GM18870 (cell line): ENCODE measurements around the gene PDXDC1.
"Not testable (repeated sequence)": the region's sequence is repeated elsewhere in the genome, so short reads cannot be mapped to it uniquely, and the experiment has no call there.

ENCODE experiments used
- ATAC-seq: cut with Tn5 transposase; IDR thresholded peaks from one replicate; pipeline ENCODE4 v1.9.1; 2021; ENCODE audit warnings: moderate library complexity; ENCODE audit not compliant: unreplicated experiment

The PDXDC1 gene

DNA sequence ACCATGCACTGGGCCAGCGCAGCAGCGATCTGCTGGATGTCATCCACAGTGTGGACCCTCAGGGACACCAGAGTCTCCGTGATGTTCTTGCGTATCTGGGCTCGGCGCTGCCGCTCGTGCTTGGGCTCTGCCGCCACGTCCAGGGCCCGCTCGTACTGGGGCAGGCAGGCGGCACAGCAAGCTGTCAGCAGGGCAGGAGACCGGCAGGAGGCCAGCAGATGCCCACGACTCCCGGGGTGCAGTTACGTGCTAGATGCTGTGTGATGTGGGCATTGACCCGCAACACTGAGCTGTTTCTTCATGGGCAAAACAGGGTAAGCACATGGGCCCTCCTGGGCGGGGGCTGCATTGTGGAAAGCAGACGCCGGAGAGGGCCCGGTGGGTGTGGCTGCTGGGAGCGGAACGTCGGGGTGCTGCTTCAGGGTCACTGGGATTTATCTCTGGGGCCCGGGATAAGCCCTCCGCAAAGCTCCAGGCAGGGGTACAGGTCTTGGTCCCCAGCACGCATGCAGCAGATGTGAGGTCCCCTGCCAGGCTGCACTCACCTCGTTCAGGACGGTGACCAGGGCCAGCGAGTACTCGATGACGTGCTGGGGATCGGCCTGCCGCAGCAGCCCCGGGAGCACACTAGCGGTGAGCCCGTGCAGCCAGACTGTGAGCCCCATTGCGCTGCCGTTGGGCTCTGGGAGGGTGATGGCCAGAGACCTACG lies 158.0 kb downstream of the PDXDC1 start:
- ATAC-seq = not testable (repeated sequence)

GRCh38 chr16:15133554-15133953 lies 158.7 kb downstream of the PDXDC1 start:
- ATAC-seq = not testable (repeated sequence)

DNA sequence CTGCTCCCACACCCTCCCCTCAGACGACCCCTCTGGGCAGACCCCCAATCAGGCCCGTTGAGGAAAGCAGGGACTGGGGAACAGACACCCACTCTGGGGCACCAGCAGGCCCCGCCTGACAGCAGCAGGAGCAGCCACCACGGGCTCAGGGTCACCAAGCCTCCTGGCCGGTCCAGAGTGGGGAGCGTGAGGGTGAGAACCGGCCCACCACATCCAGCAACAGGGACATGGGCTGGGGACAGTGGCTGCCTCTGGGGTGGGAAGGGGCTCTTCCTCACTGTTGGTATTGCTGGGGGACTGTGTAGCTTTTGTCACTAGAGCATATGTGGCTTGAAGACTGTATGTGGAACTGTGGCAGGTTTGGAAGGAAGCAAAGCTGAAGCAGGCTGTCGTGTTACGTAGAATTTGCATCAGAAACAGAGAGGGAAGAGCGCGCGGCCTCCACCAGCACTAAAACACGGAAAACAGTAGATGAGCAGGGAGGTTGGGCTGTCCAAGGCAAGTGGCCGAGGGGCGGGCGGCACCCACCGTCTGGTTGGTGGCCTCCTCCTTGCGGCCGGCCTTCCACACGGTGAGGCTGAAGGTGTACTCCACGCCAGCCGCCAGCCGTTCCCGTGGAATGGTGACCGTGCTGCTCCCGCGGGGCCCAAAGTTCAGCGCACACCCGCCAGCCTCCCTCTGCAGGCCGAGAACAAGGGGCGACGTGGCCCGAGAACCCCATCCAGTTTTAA lies 160.1 kb downstream of the PDXDC1 start:
- ATAC-seq = not testable (repeated sequence)

DNA sequence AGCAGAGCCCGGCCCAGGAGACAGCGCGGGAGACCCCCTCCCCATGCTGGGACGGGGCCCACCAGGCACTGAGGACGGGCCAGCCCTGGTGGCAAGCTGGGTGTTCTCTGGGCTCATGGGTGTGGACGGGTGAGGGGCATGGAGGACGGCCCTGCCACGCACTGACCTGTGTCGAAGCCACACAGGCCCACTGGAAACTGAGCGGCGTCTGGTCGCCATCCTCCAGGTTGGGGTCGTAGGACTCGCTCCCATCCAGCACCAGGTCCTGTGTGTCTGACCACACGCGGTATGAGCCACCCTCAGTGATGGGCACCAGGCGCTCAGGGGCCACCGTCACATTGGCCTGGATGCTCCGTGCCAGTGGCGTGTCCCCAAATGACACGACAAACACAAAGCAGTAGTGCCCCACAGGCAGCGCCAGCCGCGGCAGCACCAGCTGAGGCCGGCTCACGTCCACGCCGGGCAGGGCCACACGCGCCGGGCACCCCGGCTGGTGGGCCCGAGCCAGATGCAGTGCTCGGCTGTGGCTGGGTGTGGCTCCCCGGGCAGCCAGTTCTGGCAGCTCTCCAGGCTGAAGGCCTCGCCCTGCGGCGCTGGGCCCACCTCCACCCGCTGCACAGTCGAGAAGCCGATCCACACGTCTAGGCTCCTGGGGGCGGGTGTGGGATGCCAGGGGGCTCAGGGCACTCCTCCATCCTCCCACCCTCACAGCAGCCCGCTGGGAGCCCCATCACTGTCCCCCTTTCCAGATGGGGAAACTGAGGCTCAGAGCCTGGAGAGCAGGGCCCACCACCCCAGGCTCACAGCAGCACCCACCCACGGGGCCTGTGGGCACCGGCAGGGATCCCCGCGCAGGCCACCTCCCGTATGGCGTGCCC lies 160.9 kb downstream of the PDXDC1 start:
- not testable (repeated sequence) for ATAC-seq

DNA sequence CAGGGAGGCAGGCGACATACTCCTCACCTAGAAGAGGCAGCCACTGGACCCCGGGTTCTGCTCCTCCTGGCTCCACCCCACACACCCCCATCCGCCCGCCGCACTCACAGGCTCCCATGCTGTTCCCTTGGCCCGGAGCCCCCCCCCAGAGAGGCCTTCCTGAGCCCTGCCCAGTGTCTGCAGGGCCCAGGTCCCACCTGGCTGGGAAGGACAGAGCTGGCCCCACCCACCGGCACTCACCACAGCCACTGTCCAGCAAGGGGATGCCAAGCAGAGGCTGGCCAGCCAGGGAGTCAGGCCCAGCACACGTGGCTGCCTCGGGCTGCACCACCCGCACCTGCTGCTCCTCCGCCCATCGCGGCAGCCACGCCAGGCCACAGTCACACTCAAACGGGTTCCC lies 162.7 kb downstream of the PDXDC1 start:
- ATAC-seq = not testable (repeated sequence)

DNA sequence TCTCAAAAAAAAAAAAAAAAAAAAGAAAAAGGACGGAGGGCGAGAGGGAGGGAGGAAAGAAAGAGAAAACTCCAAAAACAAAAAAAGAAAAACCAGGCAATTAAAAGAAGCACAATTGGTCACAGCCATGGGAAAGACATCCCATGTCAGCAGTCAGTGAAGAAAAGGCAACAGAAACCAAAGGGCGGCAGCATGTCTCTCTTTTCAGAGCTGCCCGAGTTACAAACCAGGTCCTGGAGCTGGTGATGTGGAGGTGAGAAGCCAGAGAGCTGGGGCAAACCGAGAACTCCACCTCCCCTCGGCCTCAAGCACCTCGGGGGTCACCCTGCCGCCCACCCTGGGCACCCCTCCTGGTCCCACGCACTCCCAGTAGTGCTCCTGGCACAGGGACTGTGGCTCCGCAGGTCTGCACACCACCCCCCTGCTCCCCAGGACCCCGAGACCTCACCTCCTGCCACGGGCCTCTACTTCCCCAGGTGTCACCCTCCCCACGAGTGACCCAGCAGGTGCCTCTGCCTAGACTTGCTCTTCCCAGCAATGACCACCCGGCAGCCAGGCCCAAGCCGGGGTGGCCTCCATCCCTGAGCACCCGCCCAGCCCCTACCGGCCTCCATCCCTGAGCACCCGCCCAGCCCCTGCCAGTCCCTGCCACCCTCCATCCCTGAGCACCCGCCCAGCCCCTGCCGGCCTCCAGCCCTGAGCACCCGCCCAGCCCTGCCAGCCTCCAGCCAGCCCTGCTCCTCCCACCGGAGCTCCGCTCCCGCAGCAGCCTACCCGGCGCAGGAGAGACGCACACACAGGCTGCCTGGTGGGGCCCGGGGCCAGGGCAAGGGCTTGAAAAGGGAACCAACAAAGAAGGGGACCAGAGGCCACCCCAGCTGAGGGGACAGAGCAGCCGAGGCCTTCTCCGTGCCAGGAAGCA lies 165.9 kb downstream of the PDXDC1 start:
- ATAC-seq = not testable (repeated sequence)

DNA sequence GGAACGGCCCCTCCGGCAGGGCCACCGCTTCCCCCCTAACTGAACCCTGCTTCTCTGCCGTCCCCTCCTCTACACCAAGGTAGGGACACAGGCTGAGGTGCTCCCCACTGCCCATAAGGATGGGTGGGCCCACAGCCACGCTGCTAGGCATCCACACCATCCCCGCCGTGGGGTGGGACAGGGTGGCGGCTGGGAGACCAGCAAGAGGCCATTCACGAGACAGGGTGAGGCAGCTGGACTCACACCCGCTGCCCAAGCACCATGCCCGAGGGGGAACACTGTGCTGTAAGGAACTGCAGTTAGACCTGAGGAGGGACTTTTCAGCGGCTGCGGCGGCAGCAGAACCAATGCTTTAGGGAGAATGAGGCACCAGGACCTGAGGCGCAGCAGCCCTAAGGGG lies 166.8 kb downstream of the PDXDC1 start:
- ATAC-seq = no peak

GRCh38 chr16:15142107-15142890 lies 167.5 kb downstream of the PDXDC1 start:
- ATAC-seq = not testable (repeated sequence)

DNA sequence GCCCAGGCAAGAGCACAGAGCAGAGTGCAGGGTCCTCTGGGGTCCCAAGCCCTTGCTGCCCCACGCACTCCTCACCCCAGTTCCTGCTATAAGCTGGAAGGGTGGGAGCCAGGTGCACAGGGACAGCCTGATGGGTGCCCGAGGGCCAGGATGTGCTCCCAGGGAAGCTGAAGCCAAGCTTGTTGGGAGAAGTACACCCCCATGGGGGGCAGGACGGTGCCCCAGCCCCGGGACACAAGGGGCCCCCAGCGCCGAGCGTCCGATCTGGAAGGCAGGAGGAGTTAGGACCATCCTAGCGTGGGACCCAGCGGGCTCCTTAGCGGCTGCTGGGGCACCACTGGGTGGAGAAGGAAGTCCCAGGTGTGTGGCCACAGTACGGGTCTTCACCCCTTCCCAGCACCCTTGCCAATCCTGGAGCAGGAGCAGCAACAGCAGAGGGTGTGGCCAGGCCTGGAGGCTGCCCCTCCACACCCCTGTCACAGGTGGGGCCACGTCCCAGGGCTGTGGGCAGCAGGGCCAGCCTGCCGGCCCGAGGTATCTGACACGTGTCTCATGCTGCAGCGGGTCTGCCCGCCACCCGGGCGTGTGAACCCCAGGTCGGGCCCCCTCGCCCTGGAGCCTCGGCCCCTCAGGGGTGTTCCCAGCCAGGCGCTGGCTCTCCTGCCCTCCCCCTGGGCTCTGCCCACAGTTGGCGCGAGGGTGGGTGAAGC lies 168.2 kb downstream of the PDXDC1 start:
- ATAC-seq = not testable (repeated sequence)

DNA sequence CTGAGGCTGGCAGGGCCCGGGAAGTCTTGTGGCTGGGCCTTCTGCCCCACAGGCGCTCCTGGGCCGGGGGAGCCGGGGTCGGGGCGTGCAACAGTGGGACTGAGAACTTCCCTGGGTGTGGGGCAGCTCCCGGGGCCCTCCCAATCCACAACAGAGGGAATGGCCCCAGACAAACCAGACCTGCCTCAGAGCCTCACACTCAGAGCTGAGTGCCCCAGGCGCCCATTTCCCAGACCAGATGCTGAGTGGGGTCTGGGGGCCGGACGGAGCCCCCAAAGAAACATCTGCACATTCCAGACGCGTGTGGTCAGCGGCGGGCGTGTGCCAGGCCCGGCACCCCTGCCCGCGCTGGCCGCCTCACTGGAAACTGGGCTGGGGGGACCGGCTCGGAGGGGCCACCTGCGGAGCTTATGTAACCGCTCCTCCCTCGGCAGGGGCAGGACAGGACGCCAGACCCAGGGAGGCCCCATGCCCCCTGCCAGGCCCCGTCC lies 168.8 kb downstream of the PDXDC1 start:
- ATAC-seq = not testable (repeated sequence)

DNA sequence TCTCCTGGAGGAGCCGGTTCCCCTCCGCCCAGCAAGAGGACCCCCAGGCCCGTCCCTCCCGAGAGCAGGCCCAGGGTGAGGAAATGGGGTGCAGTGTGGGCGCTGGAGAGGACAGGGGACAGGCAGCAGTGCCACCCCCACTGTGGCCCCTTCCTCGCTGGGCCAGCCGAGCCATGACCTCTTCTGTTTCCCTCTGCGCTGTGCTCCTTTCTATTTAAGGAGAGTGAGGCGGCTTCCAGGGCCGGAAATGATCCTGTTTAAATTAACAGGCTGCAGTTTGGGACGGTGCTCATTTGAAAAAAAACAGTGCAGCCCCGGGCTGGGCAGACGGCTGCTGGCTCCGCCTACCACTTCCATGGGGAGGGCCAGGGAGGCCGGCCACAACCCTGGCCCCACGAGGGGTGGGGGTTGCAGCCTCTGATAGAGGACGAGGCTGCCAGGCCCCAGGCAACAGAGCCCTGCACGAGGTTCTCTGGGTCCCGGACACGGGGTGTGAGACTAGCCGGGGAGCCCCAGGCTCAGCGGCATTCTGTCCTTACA lies 169.3 kb downstream of the PDXDC1 start:
- not testable (repeated sequence) for ATAC-seq

DNA sequence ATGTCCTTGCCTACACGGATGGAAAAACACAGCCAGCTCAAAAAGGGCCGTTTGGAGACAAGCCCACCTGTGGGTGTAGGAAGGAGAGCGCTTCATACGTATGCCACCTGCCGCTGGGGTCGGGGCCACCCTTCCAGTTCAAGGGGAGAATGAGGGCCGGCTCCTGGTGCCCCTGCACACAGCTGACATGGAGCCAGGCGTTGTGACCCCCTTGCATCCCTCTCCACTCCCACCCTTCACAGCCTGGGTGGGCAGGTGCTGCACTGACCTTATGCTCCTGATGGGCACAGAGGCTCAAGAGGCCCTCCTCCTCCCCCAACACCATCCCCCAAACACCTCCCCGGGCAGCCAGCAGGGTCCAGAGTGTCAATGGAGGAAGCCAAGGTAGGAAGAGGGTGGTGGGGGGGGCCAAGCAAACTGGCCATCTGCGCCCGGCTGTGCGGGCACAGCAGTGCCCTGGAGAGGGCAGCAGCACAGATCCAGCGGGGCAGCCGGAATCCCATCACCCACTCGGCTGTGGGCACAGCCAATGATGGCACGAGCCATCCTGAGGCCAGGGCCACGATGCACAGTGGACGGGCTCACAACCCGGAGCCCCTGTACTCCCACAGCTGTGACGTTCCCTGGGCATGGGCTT lies 170.1 kb downstream of the PDXDC1 start:
- ATAC-seq = not testable (repeated sequence)

DNA sequence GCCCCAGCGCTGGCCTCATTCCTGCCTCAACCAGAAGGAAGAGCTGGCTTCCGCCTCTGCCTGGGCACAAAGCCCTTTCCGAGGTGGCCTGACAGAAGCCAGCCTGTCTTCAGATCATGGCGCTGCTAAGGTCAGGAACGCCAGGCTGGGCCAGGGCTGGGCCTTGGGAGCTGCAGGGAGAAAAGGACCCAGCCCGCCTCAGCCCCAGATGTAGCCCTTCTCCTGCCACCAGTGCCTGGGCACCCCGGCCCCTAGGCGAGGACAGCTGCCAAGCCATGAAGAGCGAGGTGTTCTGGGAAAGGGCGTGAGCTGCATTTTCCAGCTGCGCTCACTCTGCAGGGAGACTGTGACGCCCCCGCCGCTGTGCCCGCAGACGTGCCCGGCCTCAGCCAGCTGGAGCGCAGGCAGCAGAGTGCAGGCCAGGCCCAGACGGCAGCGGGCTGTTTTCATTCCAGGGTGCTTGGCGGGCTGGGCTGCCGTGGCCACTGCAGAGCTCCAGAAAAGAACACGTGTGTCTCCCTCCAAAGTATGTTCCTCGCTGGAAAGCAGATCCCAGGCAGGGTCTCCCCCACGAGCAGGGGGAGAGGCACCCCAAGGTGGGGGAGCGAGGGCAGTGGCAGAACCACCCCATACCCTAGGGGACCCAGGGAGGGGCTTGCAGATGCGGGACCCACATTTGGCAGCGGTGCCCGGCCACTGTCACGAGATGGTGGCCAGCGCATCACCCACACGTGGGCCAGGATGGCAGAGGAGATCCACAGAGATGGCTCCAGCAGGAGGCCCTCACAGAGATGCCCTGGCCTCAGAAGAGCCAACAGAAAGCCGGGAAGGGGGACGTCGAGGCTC lies 170.8 kb downstream of the PDXDC1 start:
- ATAC-seq = not testable (repeated sequence)

DNA sequence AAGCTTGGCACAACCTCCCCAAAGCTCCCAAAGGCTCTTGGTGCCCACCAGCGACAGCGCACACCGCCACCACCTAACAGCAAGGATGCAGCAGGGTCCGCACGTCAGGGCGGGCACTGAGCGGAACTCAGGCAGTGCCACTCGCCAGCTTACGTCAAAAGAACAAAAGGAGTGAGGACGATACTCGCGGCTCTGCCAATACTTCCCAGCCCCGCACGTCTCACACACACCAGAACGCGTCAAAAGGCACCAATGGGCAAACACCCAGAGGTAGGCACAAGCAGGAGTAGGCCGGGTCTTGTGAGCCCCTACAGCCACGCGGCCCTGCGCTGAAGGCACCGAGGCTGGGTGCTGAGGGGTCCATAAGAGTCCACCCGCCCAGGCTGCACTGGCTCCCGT lies 171.4 kb downstream of the PDXDC1 start:
- not testable (repeated sequence) for ATAC-seq

- ATAC-seq = not testable (repeated sequence)
Measured at GRCh38 chr16:15148831-15149230, 174.0 kb downstream of the PDXDC1 start.

- ATAC-seq = not testable (repeated sequence)
Measured at GRCh38 chr16:15149260-15149659, 174.4 kb downstream of the PDXDC1 start.

GRCh38 chr16:15154005-15154404 lies 179.2 kb downstream of the PDXDC1 start:
- ATAC-seq = not testable (repeated sequence)
